HepG2 (cell line): ENCODE measurements around the gene CD80. TPM values are rescaled to one million over a fixed set of nuclear protein-coding genes. Genes with fewer than 3 reads are reported as not detected.

Source experiments
- KAT2B ChIP-seq: fragments of 150-350 bp; IDR thresholded peaks from 2 replicates; pipeline ENCODE4 v1.6.1; 2014; ENCODE audit warnings: low read depth, low read length, borderline replicate concordance
- NFE2 ChIP-seq: sonication (generic); formaldehyde crosslinking; IDR thresholded peaks from 2 replicates; pipeline ENCODE4 v1.4.0; 2020; ENCODE audit warnings: missing genetic modification reagents
- NR2F1 ChIP-seq, 2 experiments: fragments of 450-650 bp in 1 of 2; formaldehyde crosslinking in 1 of 2; IDR thresholded peaks; 2 replicates each; pipeline versions ENCODE4 v1.5.0 to v1.6.1; 2016 to 2020; ENCODE audit warnings: mild to moderate bottlenecking in 1 of 2, missing compliant biosample characterization in 1 of 2, missing genetic modification reagents in 1 of 2, moderate library complexity in 1 of 2
- ONECUT2 ChIP-seq: sonication (generic); formaldehyde crosslinking; IDR thresholded peaks from 2 replicates; pipeline ENCODE4 v1.4.0; 2020; ENCODE audit warnings: missing genetic modification reagents
- RBAK ChIP-seq: sonication (generic); formaldehyde crosslinking; IDR thresholded peaks from 2 replicates; pipeline ENCODE4 v1.5.1; 2020; ENCODE audit warnings: mild to moderate bottlenecking, missing genetic modification reagents
- SOX5 ChIP-seq: IDR thresholded peaks from 2 replicates; pipeline ENCODE4 v1.6.1; 2016; ENCODE audit warnings: borderline replicate concordance
- TAF15 ChIP-seq: fragments of 200-400 bp; formaldehyde crosslinking; IDR thresholded peaks from one replicate; pipeline ENCODE4 v1.6.1; 2018; ENCODE audit warnings: mild to moderate bottlenecking, low read depth, low read length; ENCODE audit not compliant: poor library complexity, severe bottlenecking
- TP53 ChIP-seq: sonication (generic); formaldehyde crosslinking; conservative IDR thresholded peaks from 2 replicates; pipeline ENCODE4 v1.4.0; 2020; ENCODE audit warnings: missing genetic modification reagents
- UBTF ChIP-seq: sonication (generic); formaldehyde crosslinking; IDR thresholded peaks from 2 replicates; pipeline ENCODE4 v1.4.0; 2020; ENCODE audit warnings: mild to moderate bottlenecking, missing genetic modification reagents
- ZBTB26 ChIP-seq: IDR thresholded peaks from 2 replicates; pipeline ENCODE4 v1.6.1; 2016; ENCODE audit warnings: missing compliant biosample characterization, missing genetic modification reagents, borderline replicate concordance
- ZBTB43 ChIP-seq: sonication (generic); formaldehyde crosslinking; conservative IDR thresholded peaks from 2 replicates; pipeline ENCODE4 v1.4.0; 2020; ENCODE audit warnings: missing genetic modification reagents
- ZNF614 ChIP-seq: IDR thresholded peaks from 2 replicates; pipeline ENCODE4 v1.6.1; 2018; ENCODE audit warnings: missing biosample characterization, missing genetic modification reagents, inconsistent platforms, borderline replicate concordance
- ZNF776 ChIP-seq: sonication (generic); formaldehyde crosslinking; IDR thresholded peaks from 2 replicates; pipeline ENCODE4 v1.4.0; 2020; ENCODE audit warnings: mild to moderate bottlenecking, missing genetic modification reagents
- ZNF879 ChIP-seq: sonication (generic); formaldehyde crosslinking; IDR thresholded peaks from 2 replicates; pipeline ENCODE4 v1.8.1; 2023; ENCODE audit warnings: missing genetic modification reagents
- ZSCAN5A ChIP-seq: sonication (generic); formaldehyde crosslinking; IDR thresholded peaks from 2 replicates; pipeline ENCODE4 v1.8.0; 2022; ENCODE audit warnings: mild to moderate bottlenecking, missing genetic modification reagents, borderline replicate concordance
- polyA plus RNA-seq, 8 experiments: library from polyadenylated mRNA; depleted of rRNA in 3 of 8; stranded (reverse) in 7 of 8; unstranded in 1 of 8; fragments of >200 nt; fragmentation: Illumina TruSeq in 4 of 8; extraction: Trizol in 4 of 8; gene quantifications; 2 replicates each; pipeline versions ENCODE4 v1.2.1 to v1.2.3, GENCODE V29; 2011 to 2016; ENCODE audit warnings: low read depth in 4 of 8, missing spikeins in 1 of 8, mixed read lengths in 1 of 8; ENCODE audit not compliant: insufficient read depth in 1 of 8
- total RNA-seq, 5 experiments: library from RNA; depleted of rRNA; stranded (reverse); fragments of >200 nt; fragmentation: Illumina TruSeq; extraction: Trizol; gene quantifications; 2 replicates each; pipeline ENCODE4 v1.2.3, GENCODE V29; 2016; ENCODE audit warnings: low read depth in 1 of 5
- TF ChIP-seq, protein P1 (sequence below): sonication (generic); formaldehyde crosslinking; conservative IDR thresholded peaks from 2 replicates; pipeline ENCODE4 v1.4.0; 2020; ENCODE audit warnings: missing genetic modification reagents
- TF ChIP-seq, protein P2 (sequence below): sonication (generic); formaldehyde crosslinking; IDR thresholded peaks from 2 replicates; pipeline ENCODE4 v1.5.1; 2020; ENCODE audit warnings: mild to moderate bottlenecking, missing genetic modification reagents, moderate library complexity

Gene CD80
- total and polyA plus RNA-seq, 2 of the 13 experiments (the other 11 are each of a cell fraction or from before 2014, with no cell fraction given): not detected

GRCh38 chr3:119498186-119499011 is 61.0 kb downstream of the CD80 start, which contains the start of gene TIMMDC1 (continued):
- TF ChIP-seq TAF15: no peak
- TF ChIP-seq ZBTB26: no peak; the same call in none of the 2 replicates
- peak; percentile 48; the same call in 1 of the 2 replicates for TF ChIP-seq SOX5 (CRISPR knock-in tag)
- TF ChIP-seq, protein P1, sequence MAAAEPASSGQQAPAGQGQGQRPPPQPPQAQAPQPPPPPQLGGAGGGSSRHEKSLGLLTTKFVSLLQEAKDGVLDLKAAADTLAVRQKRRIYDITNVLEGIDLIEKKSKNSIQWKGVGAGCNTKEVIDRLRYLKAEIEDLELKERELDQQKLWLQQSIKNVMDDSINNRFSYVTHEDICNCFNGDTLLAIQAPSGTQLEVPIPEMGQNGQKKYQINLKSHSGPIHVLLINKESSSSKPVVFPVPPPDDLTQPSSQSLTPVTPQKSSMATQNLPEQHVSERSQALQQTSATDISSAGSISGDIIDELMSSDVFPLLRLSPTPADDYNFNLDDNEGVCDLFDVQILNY (CRISPR knock-in tag): no peak
- TF ChIP-seq NFE2 (CRISPR knock-in tag): no peak
- no peak for TF ChIP-seq KAT2B
- TF ChIP-seq ZSCAN5A (CRISPR knock-in tag): no peak
- no peak for TF ChIP-seq RBAK (CRISPR knock-in tag)
- TF ChIP-seq ZNF879 (CRISPR knock-in tag): no peak
- TF ChIP-seq TP53 (CRISPR knock-in tag): peak; percentile 52; the same call in 1 of the 2 replicates
- TF ChIP-seq NR2F1 (CRISPR knock-in tag; IDR thresholded peaks at IDR 0.05): peak in 1 of 2 experiments; percentile 86; a peak in 3 of 4 replicates
- TF ChIP-seq UBTF (CRISPR knock-in tag): peak; percentile 77
- peak; percentile 59; the same call in 1 of the 2 replicates for TF ChIP-seq ZNF614 (CRISPR knock-in tag)
- no peak for TF ChIP-seq ONECUT2 (CRISPR knock-in tag)
- TF ChIP-seq, protein P2, sequence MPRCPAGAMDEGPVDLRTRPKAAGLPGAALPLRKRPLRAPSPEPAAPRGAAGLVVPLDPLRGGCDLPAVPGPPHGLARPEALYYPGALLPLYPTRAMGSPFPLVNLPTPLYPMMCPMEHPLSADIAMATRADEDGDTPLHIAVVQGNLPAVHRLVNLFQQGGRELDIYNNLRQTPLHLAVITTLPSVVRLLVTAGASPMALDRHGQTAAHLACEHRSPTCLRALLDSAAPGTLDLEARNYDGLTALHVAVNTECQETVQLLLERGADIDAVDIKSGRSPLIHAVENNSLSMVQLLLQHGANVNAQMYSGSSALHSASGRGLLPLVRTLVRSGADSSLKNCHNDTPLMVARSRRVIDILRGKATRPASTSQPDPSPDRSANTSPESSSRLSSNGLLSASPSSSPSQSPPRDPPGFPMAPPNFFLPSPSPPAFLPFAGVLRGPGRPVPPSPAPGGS (CRISPR knock-in tag): peak; percentile 79; the same call in 1 of the 2 replicates
- TF ChIP-seq ZBTB43 (CRISPR knock-in tag): no peak
- TF ChIP-seq ZNF776 (CRISPR knock-in tag): peak; percentile 90
